ENCODE data around the gene AJUBA. TPM values are rescaled to one million over a fixed set of nuclear protein-coding genes. Genes with fewer than 3 reads are reported as not detected.

Gene AJUBA
- total RNA-seq, 1 donor from 2014 or later: 7.2 TPM

DNA sequence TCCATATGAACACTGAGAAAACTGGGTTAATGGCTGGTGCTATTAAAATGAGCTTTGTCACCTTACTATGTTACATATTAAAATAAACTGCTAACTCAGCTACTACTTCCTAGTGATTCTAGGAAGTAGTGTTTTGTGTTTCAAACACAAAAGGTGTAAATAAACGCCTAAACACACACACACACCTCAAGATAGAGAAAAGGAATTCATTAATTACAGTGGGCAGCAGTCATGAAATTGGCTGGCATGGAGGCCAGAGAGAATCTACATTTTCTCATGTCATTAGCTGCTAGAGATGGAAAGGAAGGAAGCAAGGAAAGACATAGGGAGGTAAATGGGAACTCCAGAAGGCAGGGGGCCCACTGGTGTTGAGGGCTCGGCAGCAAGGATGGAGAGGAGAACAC, 52.4 kb downstream of the AJUBA start:
- Histone ChIP-seq H3K4me3 (peak overlapping the region; percentile 97), H3K27me3 (ENCODE audit: low read depth) (no peaks in the 10 kb centered on the region), H3K4me1 (peaks cover 25% of the 10 kb centered on the region), H3K9me3 (replicated peaks) (no peaks in the 10 kb centered on the region), H3K36me3 (peaks cover 23% of the 10 kb centered on the region), H3K27ac (replicated peaks) (peak overlapping the region; percentile 90)
- TF ChIP-seq, protein P1, sequence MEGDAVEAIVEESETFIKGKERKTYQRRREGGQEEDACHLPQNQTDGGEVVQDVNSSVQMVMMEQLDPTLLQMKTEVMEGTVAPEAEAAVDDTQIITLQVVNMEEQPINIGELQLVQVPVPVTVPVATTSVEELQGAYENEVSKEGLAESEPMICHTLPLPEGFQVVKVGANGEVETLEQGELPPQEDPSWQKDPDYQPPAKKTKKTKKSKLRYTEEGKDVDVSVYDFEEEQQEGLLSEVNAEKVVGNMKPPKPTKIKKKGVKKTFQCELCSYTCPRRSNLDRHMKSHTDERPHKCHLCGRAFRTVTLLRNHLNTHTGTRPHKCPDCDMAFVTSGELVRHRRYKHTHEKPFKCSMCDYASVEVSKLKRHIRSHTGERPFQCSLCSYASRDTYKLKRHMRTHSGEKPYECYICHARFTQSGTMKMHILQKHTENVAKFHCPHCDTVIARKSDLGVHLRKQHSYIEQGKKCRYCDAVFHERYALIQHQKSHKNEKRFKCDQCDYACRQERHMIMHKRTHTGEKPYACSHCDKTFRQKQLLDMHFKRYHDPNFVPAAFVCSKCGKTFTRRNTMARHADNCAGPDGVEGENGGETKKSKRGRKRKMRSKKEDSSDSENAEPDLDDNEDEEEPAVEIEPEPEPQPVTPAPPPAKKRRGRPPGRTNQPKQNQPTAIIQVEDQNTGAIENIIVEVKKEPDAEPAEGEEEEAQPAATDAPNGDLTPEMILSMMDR (IDR thresholded peaks at IDR 0.05; ENCODE audit: borderline replicate concordance): no peak
- intact Hi-C loops (cut with micrococcal nuclease): no loop called here
- no peak for DNase-seq

DNA sequence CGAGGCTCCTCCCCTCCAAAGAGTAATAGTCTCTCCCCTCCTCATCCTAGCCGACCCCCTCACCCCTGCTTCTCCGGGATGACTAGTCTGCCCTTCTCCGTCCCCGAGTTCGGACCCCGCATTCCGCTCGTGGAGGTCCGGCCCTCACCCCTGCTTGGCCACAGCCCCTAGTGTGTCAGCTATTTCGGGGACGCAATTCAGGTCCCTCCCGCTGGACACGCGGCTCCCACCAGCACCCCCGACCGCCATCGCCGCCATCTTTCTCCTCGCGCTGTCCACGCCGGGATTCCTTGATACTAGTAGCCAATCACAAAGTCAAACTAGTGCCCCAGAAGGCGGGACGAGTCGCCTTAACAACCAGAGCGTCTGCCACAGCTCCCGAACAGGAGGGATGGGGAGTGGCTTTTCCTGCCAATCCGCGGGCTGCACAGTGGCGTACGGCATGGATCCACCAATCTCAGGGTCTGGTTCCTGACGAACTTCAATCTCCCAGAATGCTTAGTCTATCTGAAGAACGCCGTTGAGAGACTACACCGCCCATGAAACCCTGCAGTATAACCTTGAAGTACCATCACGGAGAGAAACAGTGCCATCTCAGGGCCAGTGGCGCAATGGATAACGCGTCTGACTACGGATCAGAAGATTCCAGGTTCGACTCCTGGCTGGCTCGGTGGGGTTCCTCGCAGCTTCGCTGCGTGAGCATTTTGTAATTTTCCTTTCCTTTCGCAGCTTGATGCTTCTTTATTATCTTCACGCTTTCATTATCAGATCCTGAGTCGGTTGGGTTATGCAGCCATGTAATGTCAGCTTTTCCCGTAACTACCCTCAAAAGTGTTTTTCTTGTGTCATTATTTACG, 53.0 kb downstream of the AJUBA start, which contains the start of gene PRMT5:
Gene PRMT5 (minus strand): TSS at position 273 of the 857 bp plus-strand sequence. CDS start 15 bp downstream, at position 258.
- Histone ChIP-seq H3K4me3 (peak within 1 kb of the TSS; percentile 97), H3K36me3 (peaks cover 29% of the 10 kb centered on the region), H3K9me3 (replicated peaks) (no peaks in the 10 kb centered on the region), H3K27me3 (ENCODE audit: low read depth) (no peaks in the 10 kb centered on the region), H3K27ac (replicated peaks) (peak within 1 kb of the TSS; percentile 90), H3K4me1 (peaks cover 25% of the 10 kb centered on the region)
- intact Hi-C loops (cut with micrococcal nuclease): no loop called here
- DNase-seq: peak; percentile 99
- TF ChIP-seq, protein P1 (IDR thresholded peaks at IDR 0.05; ENCODE audit: borderline replicate concordance): no peak

DNA sequence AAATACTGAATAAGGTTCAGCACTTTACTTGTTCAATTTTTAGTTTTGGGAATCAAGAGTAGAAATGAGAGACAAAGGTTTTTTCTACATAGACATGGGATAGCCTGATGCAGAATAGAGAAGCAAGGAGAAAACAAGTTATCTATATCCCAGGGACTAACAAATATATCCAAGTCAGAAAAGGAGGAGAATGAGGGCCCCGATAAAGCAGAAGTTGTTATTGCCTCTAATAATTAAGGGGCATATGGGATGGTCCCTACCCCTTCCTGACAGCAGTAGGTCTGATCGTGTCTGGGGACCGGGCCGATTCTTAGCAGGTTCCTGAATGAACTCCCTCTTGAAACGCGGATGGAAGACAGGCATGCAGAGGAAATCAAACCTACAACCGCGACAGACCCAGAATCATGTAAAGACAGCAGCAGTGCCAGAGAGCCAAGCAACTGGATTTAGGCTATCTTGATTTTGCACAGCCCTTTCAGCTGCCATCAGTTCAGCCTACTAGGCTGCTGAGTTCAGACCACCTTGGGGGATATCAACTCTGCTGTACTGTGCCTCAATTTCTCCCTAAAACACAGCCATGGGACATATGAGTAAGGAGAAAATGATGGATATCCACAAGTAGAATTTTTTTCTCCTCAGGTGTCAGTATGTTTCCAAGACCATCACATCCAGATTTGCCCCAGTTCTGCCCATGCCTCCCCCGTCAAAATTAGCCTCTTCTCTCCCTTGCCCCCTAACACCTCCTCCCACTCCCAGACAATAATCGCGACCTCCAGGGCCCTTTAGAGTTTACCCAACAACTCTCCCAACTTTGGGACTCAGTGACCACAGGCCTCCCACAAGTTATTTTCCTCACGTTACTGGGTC, 53.9 kb downstream of the AJUBA start:
- intact Hi-C loops (cut with micrococcal nuclease): no loop called here
- H3K27me3 ChIP-seq (ENCODE audit: low read depth): no peaks in the 10 kb centered on the region
- H3K9me3 ChIP-seq (replicated peaks): no peaks in the 10 kb centered on the region
- H3K4me1 ChIP-seq: peaks cover 25% of the 10 kb centered on the region
- TF ChIP-seq, protein P1 (IDR thresholded peaks at IDR 0.05; ENCODE audit: borderline replicate concordance): no peak
- peak overlapping the region; percentile 97 for H3K4me3 ChIP-seq
- peak overlapping the region; percentile 90 for H3K27ac ChIP-seq (replicated peaks)
- H3K36me3 ChIP-seq: peaks cover 38% of the 10 kb centered on the region
- DNase-seq: no peak

DNA sequence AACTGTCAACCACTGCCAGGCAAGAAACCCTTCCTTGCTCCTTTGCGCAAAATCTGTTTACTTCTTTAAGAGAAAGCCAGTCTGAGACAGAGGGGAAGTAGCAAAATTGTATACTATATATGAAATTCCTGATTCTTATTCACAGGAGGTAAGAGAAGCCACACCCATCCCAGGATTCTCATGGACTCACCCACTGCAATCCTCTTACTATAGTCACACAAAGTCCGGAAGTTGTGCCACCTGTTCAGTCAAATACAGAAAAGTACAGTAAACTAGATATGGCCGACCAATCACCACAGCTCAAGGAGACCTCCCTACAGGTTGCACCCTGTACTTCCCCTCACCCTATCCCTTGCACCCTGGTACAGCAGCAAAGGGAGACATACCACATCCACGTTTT, 56.0 kb downstream of the AJUBA start:
- Histone ChIP-seq H3K4me3 (no peak overlapping the region), H3K27me3 (ENCODE audit: low read depth) (no peaks in the 10 kb centered on the region), H3K9me3 (replicated peaks) (no peaks in the 10 kb centered on the region), H3K4me1 (peaks cover 26% of the 10 kb centered on the region), H3K36me3 (peaks cover 56% of the 10 kb centered on the region), H3K27ac (replicated peaks) (no peak overlapping the region)
- intact Hi-C loops (cut with micrococcal nuclease): no loop called here
- TF ChIP-seq, protein P1 (IDR thresholded peaks at IDR 0.05; ENCODE audit: borderline replicate concordance): no peak
- no peak for DNase-seq

DNA sequence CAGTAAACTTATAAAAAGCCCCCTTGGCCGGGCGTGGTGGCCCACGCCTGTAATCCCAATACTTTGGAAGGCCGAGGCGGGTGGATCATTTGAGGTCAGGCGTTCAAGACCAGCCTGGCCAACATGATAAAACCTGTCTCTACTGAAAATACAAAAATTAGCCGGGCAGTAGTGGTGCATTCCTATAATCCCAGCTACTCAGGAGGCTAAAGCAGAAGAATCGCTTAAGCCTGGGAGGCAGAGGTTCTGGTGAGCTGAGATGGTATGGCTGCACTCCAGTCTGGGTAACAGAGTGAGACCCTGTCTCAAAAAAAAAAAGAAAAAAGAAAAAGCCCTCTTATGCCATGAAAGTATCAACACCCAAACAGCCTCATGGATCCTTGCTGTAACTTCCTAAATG, 56.8 kb downstream of the AJUBA start:
- Histone ChIP-seq H3K4me3 (no peak overlapping the region), H3K36me3 (peaks cover 62% of the 10 kb centered on the region), H3K27ac (replicated peaks) (no peak overlapping the region), H3K9me3 (replicated peaks) (no peaks in the 10 kb centered on the region), H3K27me3 (ENCODE audit: low read depth) (no peaks in the 10 kb centered on the region), H3K4me1 (peaks cover 33% of the 10 kb centered on the region)
- intact Hi-C loops (cut with micrococcal nuclease): no loop called here
- no peak for DNase-seq
- TF ChIP-seq, protein P1 (IDR thresholded peaks at IDR 0.05; ENCODE audit: borderline replicate concordance): no peak

Data from left ventricle myocardium inferior (tissue), 1 donor.